Fibroblast of lung (primary cell): ENCODE data around the gene CAMKK1. TPM values are rescaled to one million over a fixed set of nuclear protein-coding genes. Genes with fewer than 3 reads are reported as not detected.

ENCODE experiments used
- DNase-seq, 2 donors: peaks; one replicate each; pipeline versions ENCODE4 v3.0.0 to v3.0.0-alpha.2; 2010; ENCODE audit warnings: low read depth in 2 of 2
- H2AFZ ChIP-seq: 2 replicates; pipeline ENCODE4 v1.5.1; 2012; ENCODE audit warnings: low read length, control low read depth, inconsistent platforms
- H3K27ac ChIP-seq: 2 replicates; pipeline ENCODE4 v1.5.1; 2011; ENCODE audit warnings: low read length, control low read depth; ENCODE audit not compliant: insufficient read depth
- H3K27me3 ChIP-seq: 2 replicates; pipeline ENCODE4 v1.5.1; 2011; ENCODE audit warnings: mild to moderate bottlenecking, low read length; ENCODE audit not compliant: control insufficient read depth, insufficient read depth
- H3K36me3 ChIP-seq: 2 replicates; pipeline ENCODE4 v1.5.1; 2011; ENCODE audit warnings: low read length; ENCODE audit not compliant: control insufficient read depth, insufficient read depth
- H3K4me1 ChIP-seq: 2 replicates; pipeline ENCODE4 v1.5.1; 2011; ENCODE audit warnings: low read length; ENCODE audit not compliant: control insufficient read depth, insufficient read depth; ENCODE audit errors: extremely low read depth
- H3K4me2 ChIP-seq: 2 replicates; pipeline ENCODE4 v1.5.1; 2011; ENCODE audit warnings: low read length, control low read depth; ENCODE audit not compliant: insufficient read depth; ENCODE audit errors: extremely low read depth
- H3K4me3 ChIP-seq, 4 experiments: fragments of 200-600 bp in 1 of 4; sonication (generic) in 1 of 4; replicated peaks in 1 of 4; 2 replicates each; pipeline ENCODE4 v1.5.1; 2011 to 2016; ENCODE audit warnings: low read length in 4 of 4, low read depth in 3 of 4, mild to moderate bottlenecking in 3 of 4, control low read depth in 2 of 4, inconsistent platforms in 1 of 4, mixed read lengths in 1 of 4; ENCODE audit not compliant: insufficient read depth in 1 of 4; ENCODE audit errors: control extremely low read depth in 1 of 4
- H3K79me2 ChIP-seq: 2 replicates; pipeline ENCODE4 v1.5.1; 2012; ENCODE audit warnings: mild to moderate bottlenecking, low read length, inconsistent platforms; ENCODE audit not compliant: control insufficient read depth, insufficient read depth
- H3K9ac ChIP-seq: 2 replicates; pipeline ENCODE4 v1.5.1; 2011; ENCODE audit warnings: mild to moderate bottlenecking, low read length, control low read depth; ENCODE audit not compliant: insufficient read depth
- H3K9me3 ChIP-seq: 2 replicates; pipeline ENCODE4 v1.5.1; 2012; ENCODE audit warnings: low read depth, low read length; ENCODE audit not compliant: control insufficient read depth, insufficient read depth
- H4K20me1 ChIP-seq: 2 replicates; pipeline ENCODE4 v1.5.1; 2011; ENCODE audit warnings: low read length; ENCODE audit not compliant: control insufficient read depth, insufficient read depth; ENCODE audit errors: extremely low read depth
- CTCF ChIP-seq, 2 donors: IDR thresholded peaks in 1 of 2; conservative IDR thresholded peaks in 1 of 2; 1 replicate in 1 of 2; 2 replicates in 1 of 2; pipeline ENCODE4 v1.5.1; 2011 to 2012; ENCODE audit warnings: low read length in 2 of 2, control low read depth in 1 of 2, inconsistent platforms in 1 of 2, low read depth in 1 of 2, mild to moderate bottlenecking in 1 of 2
- EZH2 ChIP-seq: IDR thresholded peaks from 2 replicates; pipeline ENCODE4 v1.5.1; 2012; ENCODE audit warnings: low read length, control low read depth, mild to moderate bottlenecking; ENCODE audit errors: missing control alignments
- polyA plus RNA-seq, 2 donors: library from polyadenylated mRNA; depleted of rRNA in 1 of 2; stranded (reverse) in 1 of 2; unstranded in 1 of 2; fragments of >200 nt; gene quantifications; 2 replicates each; pipeline ENCODE4 v1.2.1, GENCODE V29; 2011 to 2012; ENCODE audit warnings: missing spikeins in 1 of 2
- total RNA-seq: library from RNA; depleted of rRNA; stranded (reverse); fragments of >200 nt; gene quantifications from 2 replicates; pipeline ENCODE4 v1.2.1, GENCODE V29; 2014

The CAMKK1 gene
- total and polyA plus RNA-seq, 2 donors (not counting 1 experiment from before 2014, with no cell fraction given) = 0.41 to 2.5 TPM

- no peaks in the 10 kb centered on the region for H3K79me2 ChIP-seq
- H3K9ac ChIP-seq = no peak overlapping the region
- DNase-seq = no peak
- H3K27ac ChIP-seq = no peak overlapping the region
- H3K4me1 ChIP-seq = no peaks in the 10 kb centered on the region
- H3K9me3 ChIP-seq = no peaks in the 10 kb centered on the region
- no peaks in the 10 kb centered on the region for H3K27me3 ChIP-seq
- H3K4me2 ChIP-seq = no peak overlapping the region
- H3K36me3 ChIP-seq = no peaks in the 10 kb centered on the region
- H4K20me1 ChIP-seq = no peaks in the 10 kb centered on the region
- no peak overlapping the region for H3K4me3 ChIP-seq
- TF ChIP-seq CTCF (conservative IDR thresholded peaks at IDR 0.05 in 1 of 2, IDR thresholded peaks at IDR 0.05 in 1 of 2; ENCODE audit: low read depth in 1 of 2, low read length in 2 of 2) (no peak), EZH2 (no peak)
- H2AFZ ChIP-seq = no peak overlapping the region
These were observed 20.0 kb upstream of the CAMKK1 start for GRCh38 chr17:3912827-3913226.

- Histone ChIP-seq H4K20me1 (no peaks in the 10 kb centered on the region), H3K4me3 (no peak overlapping the region), H2AFZ (no peak overlapping the region), H3K4me1 (no peaks in the 10 kb centered on the region), H3K36me3 (no peaks in the 10 kb centered on the region), H3K9me3 (no peaks in the 10 kb centered on the region), H3K9ac (no peak overlapping the region), H3K27me3 (no peaks in the 10 kb centered on the region), H3K27ac (no peak overlapping the region), H3K79me2 (no peaks in the 10 kb centered on the region), H3K4me2 (no peak overlapping the region)
- TF ChIP-seq EZH2 = no peak
- TF ChIP-seq CTCF (conservative IDR thresholded peaks at IDR 0.05 in 1 of 2, IDR thresholded peaks at IDR 0.05 in 1 of 2; ENCODE audit: low read depth in 1 of 2, low read length in 2 of 2) = no peak
- no peak for DNase-seq
These were observed 18.6 kb upstream of the CAMKK1 start for GRCh38 chr17:3911271-3912053.

- H3K27ac ChIP-seq = no peak overlapping the region
These were observed 17.8 kb upstream of the CAMKK1 start for GRCh38 chr17:3910420-3911270.

More at GRCh38 chr17:3910420-3911270, 17.8 kb upstream of the CAMKK1 start:
- no peak overlapping the region for H3K9ac ChIP-seq
- no peak overlapping the region for H3K4me2 ChIP-seq
- no peaks in the 10 kb centered on the region for H3K79me2 ChIP-seq
- no peaks in the 10 kb centered on the region for H3K9me3 ChIP-seq
- no peak for DNase-seq
- H3K36me3 ChIP-seq = no peaks in the 10 kb centered on the region
- H3K4me3 ChIP-seq = no peak overlapping the region
- no peaks in the 10 kb centered on the region for H3K27me3 ChIP-seq
- no peaks in the 10 kb centered on the region for H4K20me1 ChIP-seq
- no peak for TF ChIP-seq CTCF (conservative IDR thresholded peaks at IDR 0.05 in 1 of 2, IDR thresholded peaks at IDR 0.05 in 1 of 2; ENCODE audit: low read depth in 1 of 2, low read length in 2 of 2)
- no peak for TF ChIP-seq EZH2
- no peaks in the 10 kb centered on the region for H3K4me1 ChIP-seq
- no peak overlapping the region for H2AFZ ChIP-seq
